Astrocyte (in vitro differentiated cells and primary cell): ENCODE data around the gene SLC9A3.

Experiments
- EZH2 ChIP-seq: IDR thresholded peaks from 2 replicates; pipeline ENCODE4 v1.6.1; 2012; ENCODE audit warnings: mild to moderate bottlenecking, low read length, inconsistent platforms; ENCODE audit not compliant: insufficient read depth
- TF ChIP-seq, protein P1 (sequence below): IDR thresholded peaks from 2 replicates; pipeline ENCODE4 v1.5.1; 2011; ENCODE audit warnings: low read depth, mild to moderate bottlenecking, inconsistent platforms, low read length, moderate library complexity; ENCODE audit not compliant: insufficient read depth

DNA sequence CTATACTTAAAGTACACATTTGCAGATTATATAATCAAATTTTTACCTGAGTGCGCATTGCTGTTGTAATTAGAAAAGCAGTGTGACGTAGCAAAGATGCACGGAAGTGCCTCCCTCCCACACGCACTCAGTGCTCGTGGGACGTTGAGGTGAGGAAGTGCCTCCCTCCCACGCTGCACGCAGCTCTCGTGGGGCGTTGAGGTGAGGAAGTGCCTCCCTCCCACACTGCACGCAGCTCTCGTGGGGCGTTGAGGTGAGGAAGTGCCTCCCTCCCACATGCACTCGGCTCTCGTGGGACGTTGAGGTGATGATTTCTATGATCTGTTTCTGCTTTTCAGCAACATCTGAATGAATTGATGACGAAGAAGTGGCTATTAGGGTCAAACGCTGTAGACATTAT, 60.3 kb downstream of the SLC9A3 start:
- TF ChIP-seq, protein P1, sequence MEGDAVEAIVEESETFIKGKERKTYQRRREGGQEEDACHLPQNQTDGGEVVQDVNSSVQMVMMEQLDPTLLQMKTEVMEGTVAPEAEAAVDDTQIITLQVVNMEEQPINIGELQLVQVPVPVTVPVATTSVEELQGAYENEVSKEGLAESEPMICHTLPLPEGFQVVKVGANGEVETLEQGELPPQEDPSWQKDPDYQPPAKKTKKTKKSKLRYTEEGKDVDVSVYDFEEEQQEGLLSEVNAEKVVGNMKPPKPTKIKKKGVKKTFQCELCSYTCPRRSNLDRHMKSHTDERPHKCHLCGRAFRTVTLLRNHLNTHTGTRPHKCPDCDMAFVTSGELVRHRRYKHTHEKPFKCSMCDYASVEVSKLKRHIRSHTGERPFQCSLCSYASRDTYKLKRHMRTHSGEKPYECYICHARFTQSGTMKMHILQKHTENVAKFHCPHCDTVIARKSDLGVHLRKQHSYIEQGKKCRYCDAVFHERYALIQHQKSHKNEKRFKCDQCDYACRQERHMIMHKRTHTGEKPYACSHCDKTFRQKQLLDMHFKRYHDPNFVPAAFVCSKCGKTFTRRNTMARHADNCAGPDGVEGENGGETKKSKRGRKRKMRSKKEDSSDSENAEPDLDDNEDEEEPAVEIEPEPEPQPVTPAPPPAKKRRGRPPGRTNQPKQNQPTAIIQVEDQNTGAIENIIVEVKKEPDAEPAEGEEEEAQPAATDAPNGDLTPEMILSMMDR, result no peak
- TF ChIP-seq EZH2, result no peak
